Measurements from ENCODE around the gene COL18A1. TPM values are rescaled to one million over a fixed set of nuclear protein-coding genes. Genes with fewer than 3 reads are reported as not detected.

Gene COL18A1
- total and polyA plus RNA-seq, 4 donors, result 44.9 to 308 (median 232) TPM

DNA sequence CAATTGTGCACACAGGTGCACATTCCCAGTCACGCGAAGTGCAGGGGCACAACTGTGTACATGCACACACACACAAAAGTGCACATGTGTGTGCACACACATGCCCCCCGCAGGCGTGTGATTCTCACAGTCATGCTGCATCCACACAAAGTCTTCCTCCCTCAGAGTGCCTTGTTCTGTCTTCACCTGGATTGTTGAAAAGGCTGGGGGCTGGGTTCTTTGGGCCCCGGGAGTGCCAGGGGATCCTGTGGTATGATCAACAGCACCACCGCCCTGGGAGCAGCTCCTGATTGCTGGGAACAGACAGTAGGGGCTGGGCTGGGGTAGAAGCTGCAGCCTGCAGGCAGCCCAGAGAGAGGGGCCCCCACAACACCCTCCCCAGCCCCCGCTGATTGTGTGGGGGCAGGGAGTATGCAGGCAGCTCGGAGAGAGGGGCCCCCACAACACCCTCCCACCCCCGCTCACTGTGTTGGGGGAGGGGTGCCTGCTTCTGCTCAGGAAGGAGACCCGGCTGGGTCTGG lies 3.4 kb downstream of the COL18A1 start:
- no peak overlapping the region for H3K9ac ChIP-seq (ENCODE audit: low read depth in 1 of 2, low read length in 2 of 2)
- no peak for DNase-seq (ENCODE audit: low spot score)
- H3K4me1 ChIP-seq (ENCODE audit: control insufficient read depth in 4 of 4, insufficient read depth in 4 of 4, low read length in 3 of 4), result peaks cover 23 to 36% (median 28%) of the 10 kb centered on the region in 4 donors
- H3K4me3 ChIP-seq (ENCODE audit: low read depth in 1 of 3, low read length in 3 of 3), result no peak overlapping the region
- 83% methylated on average over 10 of the region's 10 CpGs for WGBS
- no peaks in the 10 kb centered on the region for H3K27me3 ChIP-seq (ENCODE audit: control insufficient read depth in 4 of 4, insufficient read depth in 4 of 4, low read length in 3 of 4)
- H3K27ac ChIP-seq (ENCODE audit: low read depth in 1 of 2, low read length in 2 of 2), result no peak overlapping the region
- no peaks in the 10 kb centered on the region for H3K9me3 ChIP-seq (ENCODE audit: control insufficient read depth in 4 of 4, low read length in 3 of 4)
- no peaks in the 10 kb centered on the region for H3K36me3 ChIP-seq (ENCODE audit: control insufficient read depth in 4 of 4, insufficient read depth in 3 of 4, low read depth in 1 of 4, low read length in 3 of 4)
- TF ChIP-seq HNF4A (conservative IDR thresholded peaks at IDR 0.05), result no peak
- no peak for TF ChIP-seq YY1 (IDR thresholded peaks at IDR 0.05)
- no peak for TF ChIP-seq TAF1 (conservative IDR thresholded peaks at IDR 0.05)
- no peak for TF ChIP-seq RXRA (IDR thresholded peaks at IDR 0.05)
- no peak for TF ChIP-seq FOXA2 (IDR thresholded peaks at IDR 0.05)
- TF ChIP-seq, protein P1, sequence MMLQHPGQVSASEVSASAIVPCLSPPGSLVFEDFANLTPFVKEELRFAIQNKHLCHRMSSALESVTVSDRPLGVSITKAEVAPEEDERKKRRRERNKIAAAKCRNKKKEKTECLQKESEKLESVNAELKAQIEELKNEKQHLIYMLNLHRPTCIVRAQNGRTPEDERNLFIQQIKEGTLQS (IDR thresholded peaks at IDR 0.05), result no peak
- TF ChIP-seq, protein P2, sequence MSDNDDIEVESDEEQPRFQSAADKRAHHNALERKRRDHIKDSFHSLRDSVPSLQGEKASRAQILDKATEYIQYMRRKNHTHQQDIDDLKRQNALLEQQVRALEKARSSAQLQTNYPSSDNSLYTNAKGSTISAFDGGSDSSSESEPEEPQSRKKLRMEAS (IDR thresholded peaks at IDR 0.05), result no peak
- TF ChIP-seq GABPA (IDR thresholded peaks at IDR 0.05 in 1 of 2, conservative IDR thresholded peaks at IDR 0.05 in 1 of 2), result no peak
- no peak for TF ChIP-seq SP1 (IDR thresholded peaks at IDR 0.05)
- no peak for TF ChIP-seq NR2F2 (IDR thresholded peaks at IDR 0.05)
- TF ChIP-seq FOXA1 (IDR thresholded peaks at IDR 0.05), result no peak
- no peak for TF ChIP-seq RAD21 (IDR thresholded peaks at IDR 0.05)
- TF ChIP-seq HNF4G (IDR thresholded peaks at IDR 0.05), result no peak
- TF ChIP-seq, protein P3, sequence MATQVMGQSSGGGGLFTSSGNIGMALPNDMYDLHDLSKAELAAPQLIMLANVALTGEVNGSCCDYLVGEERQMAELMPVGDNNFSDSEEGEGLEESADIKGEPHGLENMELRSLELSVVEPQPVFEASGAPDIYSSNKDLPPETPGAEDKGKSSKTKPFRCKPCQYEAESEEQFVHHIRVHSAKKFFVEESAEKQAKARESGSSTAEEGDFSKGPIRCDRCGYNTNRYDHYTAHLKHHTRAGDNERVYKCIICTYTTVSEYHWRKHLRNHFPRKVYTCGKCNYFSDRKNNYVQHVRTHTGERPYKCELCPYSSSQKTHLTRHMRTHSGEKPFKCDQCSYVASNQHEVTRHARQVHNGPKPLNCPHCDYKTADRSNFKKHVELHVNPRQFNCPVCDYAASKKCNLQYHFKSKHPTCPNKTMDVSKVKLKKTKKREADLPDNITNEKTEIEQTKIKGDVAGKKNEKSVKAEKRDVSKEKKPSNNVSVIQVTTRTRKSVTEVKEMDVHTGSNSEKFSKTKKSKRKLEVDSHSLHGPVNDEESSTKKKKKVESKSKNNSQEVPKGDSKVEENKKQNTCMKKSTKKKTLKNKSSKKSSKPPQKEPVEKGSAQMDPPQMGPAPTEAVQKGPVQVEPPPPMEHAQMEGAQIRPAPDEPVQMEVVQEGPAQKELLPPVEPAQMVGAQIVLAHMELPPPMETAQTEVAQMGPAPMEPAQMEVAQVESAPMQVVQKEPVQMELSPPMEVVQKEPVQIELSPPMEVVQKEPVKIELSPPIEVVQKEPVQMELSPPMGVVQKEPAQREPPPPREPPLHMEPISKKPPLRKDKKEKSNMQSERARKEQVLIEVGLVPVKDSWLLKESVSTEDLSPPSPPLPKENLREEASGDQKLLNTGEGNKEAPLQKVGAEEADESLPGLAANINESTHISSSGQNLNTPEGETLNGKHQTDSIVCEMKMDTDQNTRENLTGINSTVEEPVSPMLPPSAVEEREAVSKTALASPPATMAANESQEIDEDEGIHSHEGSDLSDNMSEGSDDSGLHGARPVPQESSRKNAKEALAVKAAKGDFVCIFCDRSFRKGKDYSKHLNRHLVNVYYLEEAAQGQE (IDR thresholded peaks at IDR 0.05), result no peak
- TF ChIP-seq, protein P4, sequence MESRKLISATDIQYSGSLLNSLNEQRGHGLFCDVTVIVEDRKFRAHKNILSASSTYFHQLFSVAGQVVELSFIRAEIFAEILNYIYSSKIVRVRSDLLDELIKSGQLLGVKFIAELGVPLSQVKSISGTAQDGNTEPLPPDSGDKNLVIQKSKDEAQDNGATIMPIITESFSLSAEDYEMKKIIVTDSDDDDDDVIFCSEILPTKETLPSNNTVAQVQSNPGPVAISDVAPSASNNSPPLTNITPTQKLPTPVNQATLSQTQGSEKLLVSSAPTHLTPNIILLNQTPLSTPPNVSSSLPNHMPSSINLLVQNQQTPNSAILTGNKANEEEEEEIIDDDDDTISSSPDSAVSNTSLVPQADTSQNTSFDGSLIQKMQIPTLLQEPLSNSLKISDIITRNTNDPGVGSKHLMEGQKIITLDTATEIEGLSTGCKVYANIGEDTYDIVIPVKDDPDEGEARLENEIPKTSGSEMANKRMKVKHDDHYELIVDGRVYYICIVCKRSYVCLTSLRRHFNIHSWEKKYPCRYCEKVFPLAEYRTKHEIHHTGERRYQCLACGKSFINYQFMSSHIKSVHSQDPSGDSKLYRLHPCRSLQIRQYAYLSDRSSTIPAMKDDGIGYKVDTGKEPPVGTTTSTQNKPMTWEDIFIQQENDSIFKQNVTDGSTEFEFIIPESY (IDR thresholded peaks at IDR 0.05), result no peak
- no peak for TF ChIP-seq EGR1 (IDR thresholded peaks at IDR 0.05; ENCODE audit: low read depth in 2 of 2)
- no peak for TF ChIP-seq JUND (IDR thresholded peaks at IDR 0.05)
- TF ChIP-seq, protein P5, sequence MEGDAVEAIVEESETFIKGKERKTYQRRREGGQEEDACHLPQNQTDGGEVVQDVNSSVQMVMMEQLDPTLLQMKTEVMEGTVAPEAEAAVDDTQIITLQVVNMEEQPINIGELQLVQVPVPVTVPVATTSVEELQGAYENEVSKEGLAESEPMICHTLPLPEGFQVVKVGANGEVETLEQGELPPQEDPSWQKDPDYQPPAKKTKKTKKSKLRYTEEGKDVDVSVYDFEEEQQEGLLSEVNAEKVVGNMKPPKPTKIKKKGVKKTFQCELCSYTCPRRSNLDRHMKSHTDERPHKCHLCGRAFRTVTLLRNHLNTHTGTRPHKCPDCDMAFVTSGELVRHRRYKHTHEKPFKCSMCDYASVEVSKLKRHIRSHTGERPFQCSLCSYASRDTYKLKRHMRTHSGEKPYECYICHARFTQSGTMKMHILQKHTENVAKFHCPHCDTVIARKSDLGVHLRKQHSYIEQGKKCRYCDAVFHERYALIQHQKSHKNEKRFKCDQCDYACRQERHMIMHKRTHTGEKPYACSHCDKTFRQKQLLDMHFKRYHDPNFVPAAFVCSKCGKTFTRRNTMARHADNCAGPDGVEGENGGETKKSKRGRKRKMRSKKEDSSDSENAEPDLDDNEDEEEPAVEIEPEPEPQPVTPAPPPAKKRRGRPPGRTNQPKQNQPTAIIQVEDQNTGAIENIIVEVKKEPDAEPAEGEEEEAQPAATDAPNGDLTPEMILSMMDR (IDR thresholded peaks at IDR 0.05; ENCODE audit: low read depth, low read length, missing input control), result no peak

Data from liver (tissue), 9 donors.